HG02870 (cell line): Measurements from ENCODE around the gene UBE2J1.

ENCODE experiments used
- ATAC-seq: cut with Tn5 transposase; IDR thresholded peaks from one replicate; pipeline ENCODE4 v1.9.1; 2021; ENCODE audit warnings: mild to moderate bottlenecking, moderate library complexity; ENCODE audit not compliant: unreplicated experiment

The UBE2J1 gene

GRCh38 chr6:89291256-89291819, 61.2 kb downstream of the UBE2J1 start:
- ATAC-seq: no peak

GRCh38 chr6:89290401-89291155, 61.9 kb downstream of the UBE2J1 start:
- no peak for ATAC-seq

DNA sequence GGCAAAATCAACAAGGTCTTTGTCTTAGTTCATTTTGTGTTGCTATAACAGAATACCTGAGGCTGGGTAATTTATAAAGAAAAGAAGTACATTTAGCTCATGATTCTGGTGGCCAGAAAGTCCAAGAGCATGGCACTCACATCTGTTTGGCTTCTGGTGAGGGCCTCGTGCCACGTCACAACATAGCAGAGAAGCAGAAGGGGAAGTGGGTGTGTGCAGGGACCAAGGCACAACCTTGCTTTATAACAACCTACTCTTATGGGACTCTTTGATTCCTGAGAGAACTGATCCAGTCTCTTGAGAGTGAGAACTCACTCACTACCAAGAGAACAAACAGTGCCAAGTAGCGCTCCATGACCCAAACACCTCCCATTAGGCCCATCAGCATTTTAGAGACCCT, 62.8 kb downstream of the UBE2J1 start:
- no peak for ATAC-seq

- no peak for ATAC-seq
Measured at GRCh38 chr6:89287351-89288028, 65.0 kb downstream of the UBE2J1 start.

GRCh38 chr6:89286516-89286915, 66.0 kb downstream of the UBE2J1 start:
- no peak for ATAC-seq

DNA sequence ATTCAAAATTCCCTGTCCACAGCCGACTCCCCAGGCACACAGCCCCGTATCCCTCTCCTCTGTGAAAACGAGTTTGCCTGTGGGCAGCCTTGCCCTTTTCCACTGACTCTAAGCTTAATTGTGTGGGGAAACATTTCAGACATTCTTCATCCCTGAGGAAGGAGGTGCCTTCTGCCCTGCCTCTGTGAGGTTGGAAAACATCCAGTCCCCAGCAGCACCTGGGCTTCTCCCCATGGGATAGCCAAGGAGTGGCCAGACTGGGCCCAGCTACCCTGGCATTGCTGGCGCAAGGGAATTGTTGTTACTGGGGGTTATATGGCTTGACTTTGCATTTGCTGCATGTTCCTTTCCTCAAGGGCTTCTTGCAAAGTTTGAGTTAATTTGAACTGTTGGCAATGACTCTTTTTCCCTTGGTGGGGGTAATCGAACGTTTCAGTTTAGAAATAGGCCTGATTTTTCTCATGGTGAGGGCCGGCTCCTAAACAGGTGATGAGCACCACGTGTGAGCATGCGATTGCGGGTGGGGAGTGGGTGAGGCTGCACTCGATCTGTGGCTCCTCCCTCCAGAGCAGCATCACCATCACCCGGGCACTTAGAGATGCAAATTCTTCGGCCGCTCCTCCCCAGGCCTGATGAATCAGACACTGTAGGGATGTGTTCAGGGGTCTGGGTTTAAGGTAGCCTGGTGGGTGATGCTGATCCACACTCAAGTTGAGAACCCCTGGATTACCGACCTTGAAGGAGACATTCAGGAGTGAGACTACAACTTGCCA, 67.4 kb downstream of the UBE2J1 start:
- ATAC-seq: no peak

DNA sequence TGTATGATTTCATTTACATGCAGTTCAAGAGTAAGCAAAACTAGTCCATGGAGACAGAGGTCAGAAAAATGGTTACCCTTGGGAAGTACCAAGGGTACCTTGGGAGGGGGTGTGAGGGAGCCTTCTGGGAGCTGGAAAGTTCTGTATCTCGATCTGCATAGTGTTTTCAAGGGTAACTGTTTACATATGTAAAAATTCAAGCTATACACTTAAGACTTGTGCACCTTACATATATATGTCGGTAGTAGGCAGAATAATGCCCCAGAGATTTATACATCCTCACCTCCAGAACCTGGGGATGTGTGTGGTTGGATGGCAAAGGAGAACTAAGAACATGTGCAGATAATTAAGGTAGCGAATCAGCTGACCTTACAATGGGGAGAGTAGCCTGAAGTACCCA, 68.4 kb downstream of the UBE2J1 start:
- ATAC-seq: no peak

- no peak for ATAC-seq
Measured at GRCh38 chr6:89282749-89283148, 69.8 kb downstream of the UBE2J1 start.

DNA sequence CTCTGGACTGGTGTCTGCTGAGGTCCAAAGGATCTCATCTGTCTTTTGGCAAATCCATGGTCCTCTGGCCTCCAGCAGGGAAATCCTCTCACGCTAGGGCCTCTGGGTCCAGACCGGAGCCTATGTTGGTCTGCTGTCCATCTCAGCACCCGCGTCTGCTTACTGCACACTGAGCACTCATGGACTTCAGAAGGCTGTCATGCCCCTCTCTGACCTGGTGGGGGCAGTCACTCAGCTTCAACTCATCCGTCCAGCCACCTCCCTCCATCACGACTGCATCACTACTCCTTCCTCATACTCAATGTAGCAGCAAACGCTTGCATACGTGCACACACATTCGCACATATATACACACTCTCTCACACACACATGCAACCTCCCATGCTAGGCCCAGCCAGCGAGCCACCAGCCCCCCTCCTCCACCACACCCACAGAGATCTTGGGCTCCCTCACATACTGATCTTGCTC, 70.7 kb downstream of the UBE2J1 start:
- peak; percentile 99 for ATAC-seq

GRCh38 chr6:89278956-89279355, 73.6 kb downstream of the UBE2J1 start:
- ATAC-seq: no peak
